Caco-2 (cell line): ENCODE data around the gene CD58. TPM values are rescaled to one million over a fixed set of nuclear protein-coding genes. Genes with fewer than 3 reads are reported as not detected.

Experiments
- BruUV-seq: library from RNA; stranded (reverse); fragments of 400-500 nt; replicated peaks from 2 replicates; lab custom pipeline; 2021; lab: Mats Ljungman, UMichigan
- CTCF ChIA-PET: fragments of 300-600 bp; sonication (Branson Sonifier 250); formaldehyde crosslinking; loops from one replicate; lab custom pipeline; 2022; ENCODE audit warnings: antibody characterized with exemption; lab: Charles Lee
- POLR2A ChIA-PET: fragments of 300-600 bp; sonication (Branson Sonifier 250); formaldehyde crosslinking; loops from one replicate; lab custom pipeline; 2022; ENCODE audit warnings: antibody characterized with exemption; lab: Charles Lee
- DNase-seq, 2 experiments: peaks; one replicate each; pipeline versions ENCODE4 v3.0.0 to v3.0.0-alpha.2; 2020 to 2022
- H3K27me3 ChIP-seq: replicated peaks from 2 replicates; pipeline ENCODE4 v1.6.0; 2011; ENCODE audit warnings: low read length; ENCODE audit not compliant: control insufficient read depth, insufficient read depth
- H3K36me3 ChIP-seq: 2 replicates; pipeline ENCODE4 v1.5.1; 2011; ENCODE audit warnings: low read length; ENCODE audit not compliant: control insufficient read depth, insufficient read depth
- H3K4me1 ChIP-seq: fragments of 250-450 bp; sonication (Bioruptor Pico); 2 replicates; pipeline ENCODE4 v1.5.1; 2020; ENCODE audit warnings: mild to moderate bottlenecking
- H3K4me3 ChIP-seq: 2 replicates; pipeline ENCODE4 v1.5.1; 2011; ENCODE audit warnings: low read depth, mild to moderate bottlenecking, control low read depth, low read length
- H3K9me3 ChIP-seq: fragments of 250-450 bp; sonication (Bioruptor Pico); 2 replicates; pipeline ENCODE4 v1.5.1; 2020; ENCODE audit warnings: mild to moderate bottlenecking, moderate library complexity
- H3K27ac Mint-ChIP-seq: one replicate; pipeline ENCODE4 v1.8.0; 2022; ENCODE audit warnings: mixed read lengths; ENCODE audit not compliant: unreplicated experiment
- H3K27me3 Mint-ChIP-seq: one replicate; pipeline ENCODE4 v1.8.0; 2022; ENCODE audit warnings: mixed read lengths; ENCODE audit not compliant: insufficient read depth, unreplicated experiment
- H3K36me3 Mint-ChIP-seq: one replicate; pipeline ENCODE4 v1.8.0; 2022; ENCODE audit warnings: mild to moderate bottlenecking, mixed read lengths; ENCODE audit not compliant: insufficient read depth, unreplicated experiment
- H3K4me1 Mint-ChIP-seq: one replicate; pipeline ENCODE4 v1.8.0; 2022; ENCODE audit warnings: low read depth, mixed read lengths; ENCODE audit not compliant: unreplicated experiment
- H3K4me3 Mint-ChIP-seq: one replicate; pipeline ENCODE4 v1.8.0; 2022; ENCODE audit warnings: mild to moderate bottlenecking, moderate library complexity, mixed read lengths; ENCODE audit not compliant: unreplicated experiment
- H3K9me3 Mint-ChIP-seq: one replicate; pipeline ENCODE4 v1.8.0; 2022; ENCODE audit warnings: mixed read lengths; ENCODE audit not compliant: unreplicated experiment
- CTCF ChIP-seq, 2 experiments: fragments of 200-600 bp in 1 of 2; IDR thresholded peaks; 1 replicate in 1 of 2; 2 replicates in 1 of 2; pipeline versions ENCODE4 v1.5.1 to v1.8.0; 2011 to 2022; ENCODE audit warnings: antibody characterized with exemption in 1 of 2, control low read depth in 1 of 2, inconsistent platforms in 1 of 2, low read depth in 1 of 2, low read length in 1 of 2, mild to moderate bottlenecking in 1 of 2, moderate library complexity in 1 of 2; ENCODE audit not compliant: insufficient read depth in 1 of 2, severe bottlenecking in 1 of 2, unreplicated experiment in 1 of 2
- intact Hi-C: fragments of 100-400 bp; cut with micrococcal nuclease; formaldehyde crosslinking; loops from one replicate; pipeline ENCODE4 v1.10.0; 2022; ENCODE audit not compliant: unreplicated experiment
- total RNA-seq: library from RNA; stranded (reverse); gene quantifications from 2 replicates; pipeline ENCODE4 v1.2.3, GENCODE V29; 2022

The CD58 gene
- total RNA-seq, 1 experiment from 2014 or later = 5.6 TPM

GRCh38 chr1:116528329-116529083, 42.3 kb downstream of the CD58 start:
- H3K9me3 ChIP-seq = no peaks in the 10 kb centered on the region
- H3K4me1 ChIP-seq = no peaks in the 10 kb centered on the region
- Mint-ChIP-seq H3K4me3 (no peak overlapping the region), H3K9me3 (no peaks in the 10 kb centered on the region), H3K4me1 (no peaks in the 10 kb centered on the region), H3K27ac (no peak overlapping the region), H3K36me3 (peaks cover 2% of the 10 kb centered on the region), H3K27me3 (no peaks in the 10 kb centered on the region)
- ChIA-PET POLR2A (no interaction called here), CTCF (no interaction called here)
- no peak for TF ChIP-seq CTCF (IDR thresholded peaks at IDR 0.05; ENCODE audit: insufficient read depth in 1 of 2, low read depth in 1 of 2, low read length in 1 of 2, severe bottlenecking in 1 of 2, unreplicated experiment in 1 of 2)
- H3K4me3 ChIP-seq = no peak overlapping the region
- BruUV-seq = no TSS peak
- DNase-seq = no peak
- no peaks in the 10 kb centered on the region for H3K36me3 ChIP-seq
- intact Hi-C loops = no loop called here
- no peaks in the 10 kb centered on the region for H3K27me3 ChIP-seq

GRCh38 chr1:116525440-116525839, 45.4 kb downstream of the CD58 start:
- no peak for TF ChIP-seq CTCF (IDR thresholded peaks at IDR 0.05; ENCODE audit: insufficient read depth in 1 of 2, low read depth in 1 of 2, low read length in 1 of 2, severe bottlenecking in 1 of 2, unreplicated experiment in 1 of 2)
- CTCF ChIA-PET = no interaction called here
- POLR2A ChIA-PET = no interaction called here
- no TSS peak for BruUV-seq
- H3K36me3 Mint-ChIP-seq = no peaks in the 10 kb centered on the region
- Histone ChIP-seq H3K36me3 (no peaks in the 10 kb centered on the region), H3K9me3 (no peaks in the 10 kb centered on the region), H3K4me3 (no peak overlapping the region), H3K27me3 (no peaks in the 10 kb centered on the region), H3K4me1 (no peaks in the 10 kb centered on the region)
- no peak for DNase-seq
- H3K9me3 Mint-ChIP-seq = no peaks in the 10 kb centered on the region
- H3K4me3 Mint-ChIP-seq = no peak overlapping the region
- no peak overlapping the region for H3K27ac Mint-ChIP-seq
- no peaks in the 10 kb centered on the region for H3K4me1 Mint-ChIP-seq
- intact Hi-C loops = no loop called here
- no peaks in the 10 kb centered on the region for H3K27me3 Mint-ChIP-seq

- Mint-ChIP-seq H3K27me3 (no peaks in the 10 kb centered on the region), H3K36me3 (no peaks in the 10 kb centered on the region), H3K4me1 (no peaks in the 10 kb centered on the region), H3K4me3 (no peak overlapping the region), H3K9me3 (no peaks in the 10 kb centered on the region), H3K27ac (no peak overlapping the region)
- Histone ChIP-seq H3K4me1 (no peaks in the 10 kb centered on the region), H3K9me3 (no peaks in the 10 kb centered on the region), H3K27me3 (no peaks in the 10 kb centered on the region), H3K4me3 (no peak overlapping the region), H3K36me3 (no peaks in the 10 kb centered on the region)
- CTCF ChIA-PET = no interaction called here
- TF ChIP-seq CTCF (IDR thresholded peaks at IDR 0.05; ENCODE audit: insufficient read depth in 1 of 2, low read depth in 1 of 2, low read length in 1 of 2, severe bottlenecking in 1 of 2, unreplicated experiment in 1 of 2) = no peak
- intact Hi-C loops = no loop called here
- POLR2A ChIA-PET = no interaction called here
- no TSS peak for BruUV-seq
- DNase-seq = no peak
Observed at GRCh38 chr1:116521186-116521585, 49.6 kb downstream of the CD58 start.
